Mesendoderm (in vitro differentiated cells): ENCODE results near the gene SH2D4B.

Experiments used
- DNase-seq: peaks from one replicate; pipeline ENCODE4 v3.0.0; 2013
- H2AK5ac ChIP-seq: 2 replicates; pipeline ENCODE4 v1.6.1; 2013; ENCODE audit warnings: low read length, inconsistent platforms
- H2BK120ac ChIP-seq: 2 replicates; pipeline ENCODE4 v1.6.1; 2013; ENCODE audit warnings: low read depth, mild to moderate bottlenecking, low read length, moderate library complexity, mixed read lengths
- H2BK15ac ChIP-seq: replicated peaks from 2 replicates; pipeline ENCODE4 v1.6.1; 2013; ENCODE audit warnings: low read depth, mild to moderate bottlenecking, moderate library complexity
- H2BK5ac ChIP-seq: 2 replicates; pipeline ENCODE4 v1.6.1; 2013; ENCODE audit warnings: low read length, inconsistent platforms
- H3K18ac ChIP-seq: 2 replicates; pipeline ENCODE4 v1.6.1; 2013; ENCODE audit warnings: mild to moderate bottlenecking, low read length, mixed read lengths
- H3K23ac ChIP-seq: one replicate; pipeline ENCODE4 v1.6.1; 2013; ENCODE audit warnings: low read length
- H3K27ac ChIP-seq: 2 replicates; pipeline ENCODE4 v1.5.1; 2013; ENCODE audit warnings: low read depth, mild to moderate bottlenecking, inconsistent platforms, low read length, moderate library complexity
- H3K27me3 ChIP-seq: 2 replicates; pipeline ENCODE4 v1.6.1; 2013; ENCODE audit warnings: low read length, control low read depth, mild to moderate bottlenecking, inconsistent platforms; ENCODE audit not compliant: insufficient read depth, poor library complexity
- H3K36me3 ChIP-seq: 2 replicates; pipeline ENCODE4 v1.6.1; 2013; ENCODE audit warnings: low read length, inconsistent platforms; ENCODE audit not compliant: control insufficient read depth, insufficient read depth
- H3K4ac ChIP-seq: one replicate; pipeline ENCODE4 v1.6.1; 2013; ENCODE audit warnings: low read depth, mild to moderate bottlenecking, low read length, moderate library complexity
- H3K4me1 ChIP-seq: 2 replicates; pipeline ENCODE4 v1.6.1; 2013; ENCODE audit warnings: low read depth, low read length, inconsistent platforms; ENCODE audit not compliant: control insufficient read depth
- H3K4me2 ChIP-seq: 2 replicates; pipeline ENCODE4 v1.6.1; 2013; ENCODE audit warnings: low read length
- H3K4me3 ChIP-seq: 2 replicates; pipeline ENCODE4 v1.5.1; 2013; ENCODE audit warnings: mild to moderate bottlenecking, low read length
- H3K56ac ChIP-seq: one replicate; pipeline ENCODE4 v1.6.1; 2013; ENCODE audit warnings: low read length
- H3K79me1 ChIP-seq: 2 replicates; pipeline ENCODE4 v1.6.1; 2013; ENCODE audit warnings: low read length, inconsistent platforms
- H3K79me2 ChIP-seq: 2 replicates; pipeline ENCODE4 v1.6.1; 2013; ENCODE audit warnings: mild to moderate bottlenecking, low read length; ENCODE audit not compliant: control insufficient read depth, insufficient read depth
- H3K9ac ChIP-seq: 2 replicates; pipeline ENCODE4 v1.6.1; 2013; ENCODE audit warnings: low read length, inconsistent platforms
- H4K5ac ChIP-seq: one replicate; pipeline ENCODE4 v1.6.1; 2013; ENCODE audit warnings: low read length
- H4K8ac ChIP-seq: one replicate; pipeline ENCODE4 v1.6.1; 2013; ENCODE audit warnings: low read depth, mild to moderate bottlenecking, control low read depth, low read length, moderate library complexity
- WGBS: extraction: QIAGEN DNeasy Blood & Tissue Kit; methylation state at CpG from one replicate; pipeline ENCODE4 v1.1.7; 2013; ENCODE audit warnings: low lambda C conversion rate, missing lambda C conversion rate; ENCODE audit not compliant: insufficient coverage; ENCODE audit errors: extremely low coverage; 5-methylcytosine and 5-hydroxymethylcytosine counted together

SH2D4B gene

GRCh38 chr10:80617807-80618206, 80.1 kb downstream of the SH2D4B start:
- H3K79me1 ChIP-seq, result no peaks in the 10 kb centered on the region
- H3K4me2 ChIP-seq, result no peak overlapping the region
- no peak overlapping the region for H3K4ac ChIP-seq
- no peak overlapping the region for H4K5ac ChIP-seq
- H3K4me3 ChIP-seq, result no peak overlapping the region
- no peak for DNase-seq
- no peaks in the 10 kb centered on the region for H3K79me2 ChIP-seq
- H3K23ac ChIP-seq, result no peak overlapping the region
- H2BK120ac ChIP-seq, result no peak overlapping the region
- no peak overlapping the region for H2AK5ac ChIP-seq
- H2BK5ac ChIP-seq, result no peak overlapping the region
- no peak overlapping the region for H3K18ac ChIP-seq
- no peaks in the 10 kb centered on the region for H3K36me3 ChIP-seq
- H3K56ac ChIP-seq, result no peak overlapping the region
- no peaks in the 10 kb centered on the region for H3K4me1 ChIP-seq
- no peak overlapping the region for H4K8ac ChIP-seq
- no peaks in the 10 kb centered on the region for H3K27me3 ChIP-seq
- H3K27ac ChIP-seq, result no peak overlapping the region
- WGBS, result no CpG with 5 or more reads among the region's 3 CpGs
- H2BK15ac ChIP-seq, result no peak overlapping the region
- no peak overlapping the region for H3K9ac ChIP-seq

DNA sequence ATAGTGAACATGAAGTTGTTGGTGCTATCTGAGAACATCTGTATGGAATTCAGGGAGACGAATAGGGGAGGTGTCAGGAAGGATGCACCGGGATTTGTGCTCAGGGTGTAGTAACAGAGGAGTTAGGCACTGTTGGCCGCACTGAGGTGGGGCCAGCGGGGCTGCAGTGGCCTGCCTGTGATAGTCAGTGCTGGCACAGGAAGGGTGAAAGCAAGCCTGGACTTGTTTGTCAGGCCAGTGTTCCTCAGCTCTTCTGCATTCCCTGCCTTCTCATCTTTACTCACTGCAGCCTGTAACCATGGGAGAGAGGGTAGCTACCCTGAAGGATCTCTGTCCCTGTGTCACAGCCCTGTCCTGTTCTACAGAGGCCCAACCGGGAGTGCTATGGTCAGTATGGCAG, 81.3 kb downstream of the SH2D4B start:
- Histone ChIP-seq H3K56ac (no peak overlapping the region), H3K23ac (no peak overlapping the region), H3K27me3 (no peaks in the 10 kb centered on the region), H3K4me2 (no peak overlapping the region), H2AK5ac (no peak overlapping the region), H3K4me3 (no peak overlapping the region), H3K18ac (no peak overlapping the region), H2BK15ac (no peak overlapping the region), H3K79me2 (no peaks in the 10 kb centered on the region), H3K4me1 (no peaks in the 10 kb centered on the region), H2BK120ac (no peak overlapping the region), H4K5ac (no peak overlapping the region), H3K79me1 (no peaks in the 10 kb centered on the region), H4K8ac (no peak overlapping the region), H3K27ac (no peak overlapping the region), H3K36me3 (no peaks in the 10 kb centered on the region), H3K4ac (no peak overlapping the region), H2BK5ac (no peak overlapping the region), H3K9ac (no peak overlapping the region)
- no CpG with 5 or more reads among the region's 5 CpGs for WGBS
- no peak for DNase-seq

DNA sequence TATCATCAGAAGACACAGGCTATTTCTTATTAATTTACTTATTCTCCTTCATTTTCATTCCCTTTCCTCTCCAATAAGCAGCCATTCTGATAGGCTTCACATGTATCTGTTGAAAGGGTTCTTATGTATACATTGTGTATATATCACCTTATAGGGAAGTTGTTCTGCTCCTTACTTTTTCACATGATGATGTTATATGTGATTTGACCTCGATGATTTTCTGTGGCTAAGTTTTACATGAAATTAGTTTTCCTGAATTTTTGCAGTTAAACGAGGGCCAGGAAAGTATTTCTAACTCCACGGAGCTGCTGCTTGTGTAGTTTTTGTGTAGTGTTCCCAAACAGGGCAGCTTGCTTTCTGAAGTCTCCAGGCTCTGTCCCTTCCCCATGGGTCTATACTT, 84.5 kb downstream of the SH2D4B start:
- no peak for DNase-seq
- Histone ChIP-seq H3K79me1 (no peaks in the 10 kb centered on the region), H3K9ac (no peak overlapping the region), H3K4me1 (no peaks in the 10 kb centered on the region), H3K4me3 (no peak overlapping the region), H3K27me3 (no peaks in the 10 kb centered on the region), H3K4ac (no peak overlapping the region), H2BK120ac (no peak overlapping the region), H2AK5ac (no peak overlapping the region), H2BK15ac (no peak overlapping the region), H4K8ac (no peak overlapping the region), H3K27ac (no peak overlapping the region), H2BK5ac (no peak overlapping the region), H3K18ac (no peak overlapping the region), H4K5ac (no peak overlapping the region), H3K36me3 (no peaks in the 10 kb centered on the region), H3K79me2 (no peaks in the 10 kb centered on the region), H3K56ac (no peak overlapping the region), H3K4me2 (no peak overlapping the region), H3K23ac (no peak overlapping the region)
- WGBS, result no CpG with 5 or more reads among the region's 3 CpGs

DNA sequence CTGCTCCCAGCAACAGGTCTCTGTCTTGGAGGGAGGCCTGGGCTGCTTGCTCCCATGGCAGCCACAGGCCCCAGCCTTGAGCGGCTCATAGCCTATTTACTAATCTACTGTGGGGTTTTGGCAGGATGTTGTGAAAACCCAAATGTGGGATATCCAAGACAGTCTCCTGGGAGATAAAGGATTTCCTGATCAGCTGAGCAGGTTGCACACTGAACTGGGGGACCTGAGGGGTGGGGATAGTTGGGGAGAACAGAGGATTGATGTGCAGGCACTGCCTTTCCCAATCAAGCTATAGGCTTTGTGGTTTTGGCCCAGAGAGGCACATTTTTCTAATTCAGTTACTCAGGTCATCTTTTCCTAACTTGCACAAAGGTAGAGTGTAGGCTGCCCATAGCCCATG, 92.6 kb downstream of the SH2D4B start:
- H2BK5ac ChIP-seq, result no peak overlapping the region
- no peak overlapping the region for H3K56ac ChIP-seq
- no peak overlapping the region for H2AK5ac ChIP-seq
- no peak overlapping the region for H3K4me2 ChIP-seq
- no peak overlapping the region for H4K8ac ChIP-seq
- H3K79me1 ChIP-seq, result no peaks in the 10 kb centered on the region
- no peak overlapping the region for H3K4me3 ChIP-seq
- no peak overlapping the region for H2BK120ac ChIP-seq
- WGBS, result no CpG with 5 or more reads among the region's 1 CpG
- no peak overlapping the region for H3K4ac ChIP-seq
- H2BK15ac ChIP-seq, result no peak overlapping the region
- no peak for DNase-seq
- H3K36me3 ChIP-seq, result no peaks in the 10 kb centered on the region
- H3K18ac ChIP-seq, result no peak overlapping the region
- H3K4me1 ChIP-seq, result no peaks in the 10 kb centered on the region
- H3K27me3 ChIP-seq, result no peaks in the 10 kb centered on the region
- no peak overlapping the region for H3K9ac ChIP-seq
- H4K5ac ChIP-seq, result no peak overlapping the region
- no peaks in the 10 kb centered on the region for H3K79me2 ChIP-seq
- H3K23ac ChIP-seq, result no peak overlapping the region
- no peak overlapping the region for H3K27ac ChIP-seq

DNA sequence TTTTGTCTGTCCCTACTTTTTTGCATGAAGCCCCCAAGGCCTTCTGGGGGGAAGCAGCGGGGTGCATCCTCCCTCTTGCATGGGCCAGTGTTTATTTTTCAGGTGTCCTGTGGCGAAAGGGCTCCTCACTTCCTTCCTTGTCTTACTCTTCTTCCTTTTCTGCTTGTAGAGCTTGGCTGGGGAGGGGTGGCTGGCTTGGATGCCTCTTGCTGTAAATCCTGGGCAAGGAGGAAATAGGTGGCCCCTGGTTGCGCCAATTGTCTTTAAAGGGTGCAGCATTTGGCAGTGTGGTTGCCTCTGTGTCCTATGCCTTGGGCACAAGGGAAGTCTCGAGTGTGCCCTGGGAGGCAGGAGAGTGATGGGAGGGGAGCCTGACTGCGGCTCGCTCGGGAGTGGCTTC, 95.0 kb downstream of the SH2D4B start:
- Histone ChIP-seq H3K4me2 (no peak overlapping the region), H2BK120ac (no peak overlapping the region), H3K27me3 (no peaks in the 10 kb centered on the region), H2BK15ac (no peak overlapping the region), H3K4ac (no peak overlapping the region), H3K79me1 (no peaks in the 10 kb centered on the region), H3K36me3 (no peaks in the 10 kb centered on the region), H3K4me1 (no peaks in the 10 kb centered on the region), H2BK5ac (no peak overlapping the region), H3K56ac (no peak overlapping the region), H4K8ac (no peak overlapping the region), H3K9ac (no peak overlapping the region), H3K18ac (no peak overlapping the region), H2AK5ac (no peak overlapping the region), H3K4me3 (no peak overlapping the region), H3K79me2 (no peaks in the 10 kb centered on the region), H4K5ac (no peak overlapping the region), H3K23ac (no peak overlapping the region), H3K27ac (no peak overlapping the region)
- no peak for DNase-seq
- WGBS, result no CpG with 5 or more reads among the region's 7 CpGs

DNA sequence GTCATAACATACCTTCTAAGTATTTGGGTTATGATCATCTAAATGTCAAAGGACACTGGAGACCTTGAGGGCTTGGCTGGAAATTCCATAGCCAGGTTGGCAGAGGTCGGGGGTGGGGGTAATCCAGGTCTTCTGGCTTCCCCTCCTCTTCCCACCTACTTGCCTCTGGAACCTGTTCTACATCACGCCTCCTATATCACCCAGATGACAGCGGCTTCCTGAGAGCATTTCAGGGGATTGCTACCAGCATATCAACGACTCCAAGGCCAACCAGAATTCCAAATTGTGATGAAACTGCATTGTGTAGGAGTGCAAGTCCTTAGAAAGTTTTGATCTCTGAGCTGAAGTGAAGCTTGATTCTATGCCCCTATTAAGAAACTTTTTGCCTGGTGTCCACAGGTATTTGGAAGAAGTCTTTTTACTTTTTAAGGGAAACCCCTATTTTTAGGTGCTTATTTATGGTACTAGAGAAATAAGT, 95.7 kb downstream of the SH2D4B start:
- H3K9ac ChIP-seq, result no peak overlapping the region
- no peak overlapping the region for H2BK15ac ChIP-seq
- H2AK5ac ChIP-seq, result no peak overlapping the region
- no peaks in the 10 kb centered on the region for H3K27me3 ChIP-seq
- DNase-seq, result no peak
- no peaks in the 10 kb centered on the region for H3K79me2 ChIP-seq
- H2BK120ac ChIP-seq, result no peak overlapping the region
- H2BK5ac ChIP-seq, result no peak overlapping the region
- no peak overlapping the region for H4K5ac ChIP-seq
- H3K18ac ChIP-seq, result no peak overlapping the region
- H3K23ac ChIP-seq, result no peak overlapping the region
- no peaks in the 10 kb centered on the region for H3K79me1 ChIP-seq
- no peaks in the 10 kb centered on the region for H3K4me1 ChIP-seq
- WGBS, result no CpG with 5 or more reads among the region's 4 CpGs
- H3K4ac ChIP-seq, result no peak overlapping the region
- no peak overlapping the region for H3K27ac ChIP-seq
- H3K4me2 ChIP-seq, result no peak overlapping the region
- no peak overlapping the region for H3K56ac ChIP-seq
- H3K36me3 ChIP-seq, result no peaks in the 10 kb centered on the region
- no peak overlapping the region for H3K4me3 ChIP-seq
- no peak overlapping the region for H4K8ac ChIP-seq
